Right lobe of liver (tissue), 4 donors: Measurements from ENCODE around the gene MACF1.

Experiments used
- POLR2A ChIP-seq: fragments of 450-650 bp; IDR thresholded peaks from one replicate; pipeline ENCODE4 v1.6.1; 2017; ENCODE audit warnings: antibody characterized with exemption, mild to moderate bottlenecking
- TF ChIP-seq, protein P1 (sequence below), 4 donors: fragments of 200-600 bp in 3 of 4; fragments of 450-650 bp in 1 of 4; IDR thresholded peaks; one replicate each; pipeline versions ENCODE4 v1.5.1 to v1.8.0; 2016 to 2022; ENCODE audit warnings: antibody characterized with exemption in 4 of 4, mild to moderate bottlenecking in 2 of 4
- donor health status: DM: no; HTN: no; CAD: no.
- donor health status: DM: no; HTN: no; CAD: no.
- donor health status: DM: no; HTN: yes; CAD: no.

DNA sequence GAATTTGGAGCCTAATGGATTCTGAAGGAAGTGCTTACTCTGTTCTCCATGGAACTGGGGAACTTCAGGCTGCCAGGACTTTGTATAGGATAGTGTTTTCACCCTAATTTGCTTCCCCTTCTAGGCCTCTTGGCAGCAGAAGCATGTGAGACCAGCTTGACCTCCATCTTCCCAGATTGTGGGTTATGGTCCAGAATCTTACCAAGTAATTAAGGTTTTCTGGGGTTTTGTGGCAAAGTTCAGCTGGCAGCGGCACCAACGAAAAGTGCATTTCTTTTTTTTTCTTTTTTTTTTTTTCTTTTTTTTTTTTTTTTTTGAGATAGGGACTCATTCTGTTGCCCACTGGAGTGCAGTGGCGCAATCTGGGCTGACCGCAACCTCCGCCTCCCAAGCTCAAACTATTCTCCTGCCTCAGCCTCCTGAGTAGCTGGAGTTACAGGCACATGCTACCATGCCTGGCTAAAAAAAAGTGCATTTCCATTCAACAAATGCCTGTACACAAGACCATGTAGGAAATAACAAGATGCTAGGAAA lies 283.6 kb downstream of the MACF1 start:
- TF ChIP-seq, protein P1, sequence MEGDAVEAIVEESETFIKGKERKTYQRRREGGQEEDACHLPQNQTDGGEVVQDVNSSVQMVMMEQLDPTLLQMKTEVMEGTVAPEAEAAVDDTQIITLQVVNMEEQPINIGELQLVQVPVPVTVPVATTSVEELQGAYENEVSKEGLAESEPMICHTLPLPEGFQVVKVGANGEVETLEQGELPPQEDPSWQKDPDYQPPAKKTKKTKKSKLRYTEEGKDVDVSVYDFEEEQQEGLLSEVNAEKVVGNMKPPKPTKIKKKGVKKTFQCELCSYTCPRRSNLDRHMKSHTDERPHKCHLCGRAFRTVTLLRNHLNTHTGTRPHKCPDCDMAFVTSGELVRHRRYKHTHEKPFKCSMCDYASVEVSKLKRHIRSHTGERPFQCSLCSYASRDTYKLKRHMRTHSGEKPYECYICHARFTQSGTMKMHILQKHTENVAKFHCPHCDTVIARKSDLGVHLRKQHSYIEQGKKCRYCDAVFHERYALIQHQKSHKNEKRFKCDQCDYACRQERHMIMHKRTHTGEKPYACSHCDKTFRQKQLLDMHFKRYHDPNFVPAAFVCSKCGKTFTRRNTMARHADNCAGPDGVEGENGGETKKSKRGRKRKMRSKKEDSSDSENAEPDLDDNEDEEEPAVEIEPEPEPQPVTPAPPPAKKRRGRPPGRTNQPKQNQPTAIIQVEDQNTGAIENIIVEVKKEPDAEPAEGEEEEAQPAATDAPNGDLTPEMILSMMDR (IDR thresholded peaks at IDR 0.05) = no peak
- no peak for TF ChIP-seq POLR2A
